Stimulated activated CD8-positive, alpha-beta memory T cell treated with anti-CD3 and anti-CD28 coated beads, Interleukin-4, amount 100 ng/mL, for 48 hours (primary cell): ENCODE measurements around the gene NOSTRIN.
A peak's percentile ranks its signal among the peaks of the same experiment; 100 is the strongest.
"Not testable (repeated sequence)": the region's sequence is repeated elsewhere in the genome, so short reads cannot be mapped to it uniquely, and the experiment has no call there.

Source experiments
- DNase-seq: peaks from one replicate; pipeline ENCODE4 v3.0.0-alpha.2; 2020

NOSTRIN gene, protein sequence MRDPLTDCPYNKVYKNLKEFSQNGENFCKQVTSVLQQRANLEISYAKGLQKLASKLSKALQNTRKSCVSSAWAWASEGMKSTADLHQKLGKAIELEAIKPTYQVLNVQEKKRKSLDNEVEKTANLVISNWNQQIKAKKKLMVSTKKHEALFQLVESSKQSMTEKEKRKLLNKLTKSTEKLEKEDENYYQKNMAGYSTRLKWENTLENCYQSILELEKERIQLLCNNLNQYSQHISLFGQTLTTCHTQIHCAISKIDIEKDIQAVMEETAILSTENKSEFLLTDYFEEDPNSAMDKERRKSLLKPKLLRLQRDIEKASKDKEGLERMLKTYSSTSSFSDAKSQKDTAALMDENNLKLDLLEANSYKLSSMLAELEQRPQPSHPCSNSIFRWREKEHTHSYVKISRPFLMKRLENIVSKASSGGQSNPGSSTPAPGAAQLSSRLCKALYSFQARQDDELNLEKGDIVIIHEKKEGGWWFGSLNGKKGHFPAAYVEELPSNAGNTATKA

DNA sequence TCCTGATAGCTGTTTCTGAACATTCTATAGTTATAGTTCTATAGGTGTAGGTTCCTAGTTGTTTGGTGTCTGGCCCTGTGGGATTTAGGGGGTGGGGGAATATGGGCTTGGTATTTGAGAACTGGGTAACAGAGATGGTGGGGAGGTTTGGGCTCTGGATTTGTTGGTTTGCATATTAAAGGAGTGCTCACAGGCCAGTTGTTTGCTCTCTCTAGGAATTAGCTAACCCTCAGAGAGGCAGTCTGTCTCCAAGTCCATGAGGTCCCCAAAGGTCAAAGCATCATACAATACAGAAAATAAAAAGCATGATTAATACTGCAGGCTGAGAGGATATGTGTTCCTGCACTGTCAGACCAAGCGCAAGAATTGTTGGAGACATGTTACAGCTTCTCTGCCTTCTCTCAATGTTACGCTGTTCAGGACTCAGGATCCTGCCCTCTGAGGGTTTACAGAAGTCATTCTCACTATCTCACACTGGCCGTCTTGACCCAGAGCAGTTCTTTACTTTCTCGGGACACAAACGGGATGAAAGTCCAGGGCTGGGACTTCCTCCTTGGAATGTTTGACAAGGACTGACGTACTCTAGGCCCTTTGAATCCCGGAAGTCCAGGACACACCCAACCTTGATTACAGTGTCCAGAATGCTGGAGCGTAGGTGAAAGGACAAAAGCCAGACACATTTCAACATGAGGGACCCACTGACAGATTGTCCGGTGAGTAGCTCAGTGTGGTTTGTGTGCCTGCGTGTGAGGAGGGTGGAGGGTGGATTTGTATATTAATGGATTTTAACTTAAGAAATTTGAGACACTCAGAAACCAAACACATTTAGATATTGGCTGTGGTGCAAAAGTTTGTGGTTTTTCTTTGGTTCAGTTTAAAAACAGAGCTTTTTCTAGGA is at the start of gene NOSTRIN:
Gene NOSTRIN, plus strand, starts transcription at position 677 of the 898 bp plus-strand sequence. Its CDS starts 10 bp downstream, at position 687.
- no peak for DNase-seq

DNA sequence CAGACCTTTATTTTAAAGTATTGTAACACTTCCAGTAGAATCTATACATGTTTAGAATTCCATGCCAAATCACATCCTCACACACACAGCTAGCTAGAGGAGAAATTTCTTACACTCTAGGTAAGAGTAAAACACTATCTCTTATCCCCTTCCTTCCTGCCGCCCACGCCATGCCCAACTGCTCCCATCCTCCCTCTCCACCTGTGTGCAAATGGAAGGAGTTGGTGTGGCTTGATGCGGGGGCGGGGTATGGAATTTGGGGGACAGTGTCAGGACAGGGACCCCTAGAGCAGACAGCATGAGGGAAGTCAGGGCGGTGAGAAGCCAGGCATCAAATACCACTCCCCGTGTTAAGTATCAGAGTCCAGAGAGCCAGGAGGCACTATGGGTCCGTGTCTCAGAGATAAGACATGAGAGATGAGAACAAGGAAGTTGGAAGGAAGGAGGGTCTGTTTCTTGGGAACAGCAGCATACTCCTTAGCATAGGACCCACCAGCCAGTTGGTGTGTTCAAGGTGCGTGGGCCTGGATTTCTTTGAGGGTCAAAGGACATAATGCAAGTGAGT is 48.6 kb upstream of the NOSTRIN start:
- DNase-seq: no peak

DNA sequence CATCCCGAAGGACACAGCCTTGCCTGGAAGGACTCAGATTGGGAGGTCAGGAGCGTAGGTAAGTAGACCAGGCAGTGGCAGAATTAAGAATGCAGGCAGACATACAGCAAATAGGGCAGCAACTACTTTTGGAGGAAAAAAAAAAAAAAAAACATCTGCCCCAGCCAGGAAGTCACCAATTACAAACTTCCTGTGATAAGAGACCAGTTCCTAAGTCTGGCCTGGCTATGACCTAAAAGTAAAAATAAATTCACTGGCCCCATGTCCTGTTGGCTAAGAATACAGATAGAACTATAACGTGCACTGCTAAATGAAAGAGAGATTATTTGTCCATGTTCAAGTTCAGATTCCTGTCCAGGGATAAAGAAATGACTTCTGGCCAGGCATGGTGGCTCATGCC is 45.2 kb upstream of the NOSTRIN start:
- DNase-seq: no peak

DNA sequence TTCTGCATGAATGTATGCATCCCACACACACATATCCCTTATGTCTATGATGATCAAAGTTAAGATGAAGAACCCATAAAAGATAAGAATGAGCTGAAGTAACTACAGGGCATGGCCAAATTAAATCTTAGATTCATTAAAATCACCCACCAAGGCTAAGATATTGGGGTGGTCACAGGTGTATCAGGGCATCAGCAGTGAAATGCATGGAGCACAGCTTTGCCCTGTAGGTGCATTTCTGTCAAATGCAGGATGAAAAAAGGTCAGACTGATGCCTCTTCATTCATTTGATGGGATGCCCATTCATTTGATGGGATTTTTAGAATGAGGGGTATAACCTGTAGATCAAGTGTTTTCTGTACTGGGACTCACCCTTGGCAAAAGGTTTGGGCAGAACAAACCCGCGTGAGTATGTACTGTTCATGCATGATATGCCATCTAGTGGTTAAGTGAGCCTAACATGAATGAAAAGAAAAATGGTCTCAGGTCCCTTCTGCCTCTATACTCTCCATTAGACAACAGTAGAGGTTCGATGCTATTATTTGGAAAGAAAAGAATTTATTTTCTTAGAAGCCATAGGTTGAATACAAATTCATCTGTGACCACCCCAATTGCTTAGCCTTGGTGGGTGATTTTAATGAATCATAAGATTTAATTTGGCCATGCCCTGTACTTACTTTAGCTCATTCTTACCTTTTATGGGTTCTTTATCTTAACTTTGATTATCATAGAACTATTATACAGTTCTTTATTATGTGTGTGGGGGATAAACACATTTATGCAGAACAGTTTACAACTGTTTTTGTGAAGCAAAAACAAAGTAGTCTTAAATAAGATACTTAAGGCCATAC is 43.2 kb upstream of the NOSTRIN start:
- DNase-seq: no peak

DNA sequence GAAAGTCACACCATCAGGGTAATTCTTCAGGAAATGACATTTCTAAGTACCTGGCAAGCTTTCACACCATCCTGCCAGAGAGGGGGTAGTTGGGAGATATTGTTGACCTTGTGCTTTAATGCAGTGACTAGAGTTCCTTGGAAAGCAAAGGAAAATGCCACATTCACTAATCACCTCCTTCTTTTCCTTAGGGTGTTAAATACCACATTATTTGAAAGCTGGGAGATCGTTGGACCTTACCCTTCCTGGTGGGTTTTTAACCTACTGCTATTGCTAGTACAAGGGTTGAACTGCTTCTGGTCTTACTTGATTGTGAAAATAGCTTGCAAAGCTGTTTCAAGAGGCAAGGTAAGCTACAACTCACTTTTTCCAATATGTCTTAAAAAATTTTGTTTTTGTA is 37.0 kb upstream of the NOSTRIN start:
- DNase-seq: no peak

DNA sequence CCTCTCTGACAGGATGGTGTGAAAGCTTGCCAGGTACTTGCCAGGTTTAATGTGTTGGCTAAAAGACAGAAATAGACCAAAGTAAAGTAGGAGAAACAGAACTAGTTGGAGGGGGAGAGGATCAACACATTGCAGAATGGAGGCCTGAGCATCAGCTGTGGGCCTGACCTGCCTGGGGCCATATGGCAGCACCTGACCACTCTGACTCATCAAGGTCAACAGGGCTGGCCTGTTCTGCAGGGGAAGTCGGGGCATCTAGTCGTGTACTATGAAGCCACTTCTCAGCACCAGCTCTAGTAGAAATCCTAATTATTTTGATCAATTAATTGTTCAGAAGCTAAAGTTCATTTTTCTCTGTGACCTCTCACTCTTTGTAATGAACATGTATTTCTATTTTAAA is 35.8 kb upstream of the NOSTRIN start:
- DNase-seq: no peak

DNA sequence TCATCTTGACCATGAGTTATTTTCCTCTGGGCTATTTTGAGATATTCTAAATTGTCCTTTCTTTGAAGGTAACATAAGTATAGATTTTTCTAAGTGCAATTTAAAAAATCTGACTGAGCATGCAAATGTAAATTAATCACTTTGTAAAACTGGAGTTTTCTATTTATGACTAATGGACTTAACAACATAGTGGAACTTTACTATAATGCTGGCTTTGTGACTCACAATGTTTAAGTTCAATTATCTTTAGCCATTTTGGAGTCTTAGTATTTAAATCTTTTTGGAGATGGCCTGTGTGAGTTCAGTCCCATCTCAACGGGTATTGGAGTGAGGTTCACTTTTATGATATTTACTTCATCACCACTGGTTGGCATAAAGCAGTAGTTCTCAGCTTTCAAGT is 35.2 kb upstream of the NOSTRIN start:
- no peak for DNase-seq

DNA sequence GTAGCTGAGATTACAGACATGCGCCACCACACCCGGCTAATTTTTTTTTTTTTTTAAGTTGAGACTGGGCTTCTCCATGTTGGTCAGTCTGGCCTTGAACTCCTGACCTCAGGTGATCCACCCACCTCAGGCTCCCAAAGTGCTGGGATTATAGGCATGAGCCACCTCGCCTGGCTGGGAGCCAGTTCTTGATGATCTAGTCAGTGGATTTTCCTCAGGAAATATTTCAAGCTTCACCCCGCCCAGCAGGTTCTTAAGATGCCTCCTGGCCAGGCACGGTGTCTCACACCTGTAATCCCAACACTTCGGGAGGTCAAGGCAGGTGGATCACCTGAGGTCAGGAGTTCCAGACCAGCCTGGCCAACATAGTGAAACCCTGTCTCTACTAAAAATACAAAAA is 34.1 kb upstream of the NOSTRIN start:
- DNase-seq: not testable (repeated sequence)

DNA sequence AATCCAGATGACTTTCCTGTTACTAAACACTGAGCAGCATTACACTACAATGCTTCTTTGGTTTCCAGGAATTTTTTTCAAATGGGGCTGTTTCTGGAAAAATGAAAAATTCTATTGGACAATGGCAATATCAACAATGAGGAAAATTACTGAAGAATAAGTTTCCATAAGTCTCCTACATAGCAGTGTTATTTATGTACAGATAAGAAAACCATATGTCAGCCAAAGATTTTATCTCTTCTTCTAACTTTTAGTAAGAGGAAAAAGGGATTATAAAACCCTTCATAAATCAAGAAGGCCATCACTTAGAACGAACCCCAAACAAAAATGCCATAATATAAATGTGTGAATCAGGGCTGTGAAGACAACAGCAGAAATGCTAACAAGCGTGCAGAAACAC is 31.6 kb upstream of the NOSTRIN start:
- no peak for DNase-seq

DNA sequence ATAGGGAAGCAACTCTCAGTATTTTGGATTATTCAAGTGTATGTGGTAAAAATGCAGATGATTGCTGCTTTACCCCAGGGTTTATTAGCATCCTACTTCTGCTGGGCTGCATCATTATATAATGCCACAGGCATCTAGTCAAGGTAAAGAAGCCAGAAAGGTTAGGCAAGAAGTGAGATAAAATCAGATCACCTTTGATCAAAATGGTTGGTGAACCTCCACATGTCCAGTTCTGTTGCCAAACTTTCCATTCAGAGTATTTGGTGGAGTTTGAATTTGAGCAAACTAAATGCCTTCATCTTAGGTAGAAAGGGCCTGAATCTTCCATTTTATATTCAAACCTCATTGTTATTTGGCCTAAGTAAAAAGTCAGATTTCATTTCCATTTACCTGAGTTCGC is 29.7 kb upstream of the NOSTRIN start:
- DNase-seq: no peak

DNA sequence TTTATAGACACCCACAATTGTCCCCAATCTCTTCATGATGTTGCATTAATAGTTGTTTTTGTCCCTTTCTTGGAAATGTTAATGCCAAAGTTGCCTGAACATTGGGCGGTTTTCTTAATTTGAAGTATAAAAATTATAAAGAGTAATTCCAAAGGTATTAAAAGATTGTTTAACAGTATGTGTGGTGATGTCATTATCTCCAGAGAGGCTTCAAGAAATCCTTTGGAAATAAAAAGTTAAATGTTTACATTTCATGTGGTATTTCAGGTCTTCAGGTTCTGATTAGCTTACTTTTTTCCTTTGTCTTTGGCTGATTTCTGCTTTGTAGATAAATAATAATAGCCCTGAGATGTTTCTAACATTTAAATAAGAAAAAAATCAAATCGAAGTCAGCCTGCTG is 29.3 kb upstream of the NOSTRIN start:
- DNase-seq: no peak

DNA sequence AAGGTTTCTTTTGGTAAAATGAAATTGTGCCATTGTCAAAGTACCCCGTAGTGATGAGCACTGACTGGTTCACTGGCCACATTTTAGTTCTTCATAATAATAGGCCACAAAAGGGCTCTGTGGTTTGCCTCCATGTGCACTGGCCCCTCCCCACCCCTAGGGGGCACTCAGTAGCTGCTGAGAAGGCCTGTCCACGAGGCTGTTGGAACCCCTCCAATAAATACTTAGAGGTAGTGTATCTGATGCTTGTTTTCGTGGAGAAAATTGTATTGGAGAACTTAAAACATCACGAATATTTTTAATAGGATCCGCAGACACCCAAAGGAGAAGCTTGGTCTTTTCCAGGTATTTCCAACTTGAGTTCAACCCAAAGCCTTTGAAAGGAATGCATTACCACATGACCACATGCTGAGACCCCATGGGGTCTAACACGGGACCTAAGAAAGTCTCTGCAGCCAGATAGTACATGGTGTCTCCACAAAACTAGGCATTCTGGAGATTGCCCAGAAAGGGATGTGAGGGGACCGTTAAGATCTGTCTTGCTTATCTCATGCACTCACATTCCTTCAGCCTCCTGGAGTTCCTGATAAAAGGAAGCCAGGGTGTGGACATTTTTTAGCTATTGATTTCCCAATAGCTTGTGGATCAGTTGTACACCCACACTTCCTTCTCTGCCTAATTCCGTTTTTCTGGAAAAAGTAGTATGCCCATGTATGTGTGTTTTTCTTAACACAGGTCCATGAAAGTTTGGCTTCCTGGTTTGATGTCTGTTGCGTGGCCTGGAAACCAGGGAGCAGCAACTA is 28.5 kb upstream of the NOSTRIN start:
- peak; percentile 55 for DNase-seq

DNA sequence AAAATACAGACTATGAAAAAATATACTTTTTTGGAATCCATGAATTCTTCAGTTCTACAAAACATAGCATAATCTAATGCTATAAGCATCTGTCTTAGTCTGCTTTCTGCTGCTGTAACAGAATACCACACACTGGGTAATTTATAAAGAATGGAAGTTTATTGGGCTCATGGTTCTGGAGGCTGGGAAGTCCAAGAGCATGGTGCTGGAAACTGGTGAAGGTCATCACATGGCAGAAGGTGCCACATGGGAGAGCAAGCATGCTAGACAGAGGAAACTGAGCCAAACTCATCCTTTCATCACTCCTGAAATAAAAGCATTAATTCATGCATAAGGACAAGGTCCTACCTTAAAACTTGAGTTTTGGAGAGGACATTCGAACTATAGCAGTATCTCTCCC is 26.6 kb upstream of the NOSTRIN start:
- DNase-seq: no peak

DNA sequence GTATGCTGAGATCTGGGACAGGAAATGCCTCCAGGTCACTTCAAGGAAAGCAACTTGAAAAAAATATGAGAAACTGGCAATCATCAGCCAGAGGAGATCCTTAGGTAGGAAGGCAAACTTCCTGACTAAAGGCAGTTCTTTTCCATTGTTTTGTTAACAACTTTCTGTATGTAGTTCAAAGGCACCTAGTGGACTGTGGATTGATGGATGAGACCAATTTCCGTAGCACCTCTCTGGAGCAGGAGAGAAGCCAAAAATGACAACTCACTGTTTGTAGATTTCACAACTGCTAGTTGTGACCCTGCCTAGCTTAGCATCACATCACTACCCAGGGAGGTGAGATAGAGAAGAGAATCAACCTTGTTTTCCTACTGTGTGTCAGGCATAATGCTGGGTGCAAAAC is 21.8 kb upstream of the NOSTRIN start:
- DNase-seq: no peak

DNA sequence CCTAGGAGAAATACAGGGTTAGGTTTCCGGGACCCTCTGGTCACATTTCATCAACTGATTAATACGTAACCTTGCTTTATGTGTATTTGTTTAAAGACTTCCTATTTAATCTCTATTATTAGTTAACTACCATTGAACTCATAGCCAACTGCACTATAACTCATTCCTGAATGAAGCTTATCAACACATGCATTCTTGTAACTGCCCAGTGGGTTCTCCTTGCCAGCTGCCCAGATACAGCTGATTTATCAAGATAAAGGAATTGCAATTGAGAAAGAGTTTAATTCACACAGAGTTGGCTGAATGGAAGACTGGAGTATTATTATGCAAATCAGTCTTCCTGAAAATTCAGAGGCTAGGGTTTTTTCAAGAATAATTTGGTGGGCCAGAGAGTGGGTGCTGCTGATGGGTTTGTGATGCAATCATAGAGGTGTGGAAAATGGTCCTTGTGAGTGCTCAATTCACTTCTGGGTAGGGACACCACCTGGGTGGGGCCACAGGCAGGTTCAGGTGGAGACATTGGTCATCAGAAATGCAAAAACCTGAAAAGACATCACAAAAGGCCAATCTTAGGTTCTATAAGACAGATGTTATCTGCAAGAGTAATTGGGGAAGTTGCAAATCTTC is 21.1 kb upstream of the NOSTRIN start:
- DNase-seq: no peak

DNA sequence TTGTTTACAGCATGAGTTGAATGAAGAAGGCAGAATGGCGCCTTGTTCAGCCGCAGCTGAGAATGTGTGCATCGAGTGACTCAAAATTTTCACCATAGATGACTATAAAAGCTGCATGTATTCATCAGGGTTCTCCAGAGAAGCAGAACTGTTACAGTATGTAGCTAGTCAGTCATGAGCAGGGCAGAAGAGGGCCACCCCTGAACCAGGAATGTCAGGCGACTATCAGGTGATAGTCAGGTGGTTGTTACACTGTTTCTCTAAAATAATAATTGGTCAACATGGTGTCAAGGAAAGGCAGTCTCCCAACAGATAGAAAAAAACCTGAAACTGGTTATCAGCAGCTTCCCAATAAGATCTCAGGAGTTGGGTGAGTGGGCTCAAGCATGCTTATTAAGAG is 20.2 kb upstream of the NOSTRIN start:
- DNase-seq: no peak

DNA sequence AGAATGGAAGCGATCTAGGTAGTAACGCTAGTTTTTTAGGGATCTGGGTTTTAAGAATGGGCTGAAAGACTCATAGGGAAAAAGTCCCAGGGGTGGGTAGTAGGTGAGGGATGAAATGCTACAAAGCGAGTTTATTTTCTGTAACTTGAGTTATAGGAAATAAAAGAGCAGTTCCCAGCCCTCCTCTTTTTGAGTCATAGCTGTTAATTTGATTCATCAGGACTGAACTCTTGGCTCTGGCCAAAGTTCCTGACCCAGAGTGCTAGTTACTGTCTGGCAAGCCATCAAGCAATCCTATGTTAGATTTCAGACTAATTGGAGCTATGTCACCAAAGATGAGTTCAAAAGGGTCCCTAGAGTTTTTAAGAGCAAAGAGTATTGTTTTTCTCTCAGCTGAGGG is 17.4 kb upstream of the NOSTRIN start:
- no peak for DNase-seq

DNA sequence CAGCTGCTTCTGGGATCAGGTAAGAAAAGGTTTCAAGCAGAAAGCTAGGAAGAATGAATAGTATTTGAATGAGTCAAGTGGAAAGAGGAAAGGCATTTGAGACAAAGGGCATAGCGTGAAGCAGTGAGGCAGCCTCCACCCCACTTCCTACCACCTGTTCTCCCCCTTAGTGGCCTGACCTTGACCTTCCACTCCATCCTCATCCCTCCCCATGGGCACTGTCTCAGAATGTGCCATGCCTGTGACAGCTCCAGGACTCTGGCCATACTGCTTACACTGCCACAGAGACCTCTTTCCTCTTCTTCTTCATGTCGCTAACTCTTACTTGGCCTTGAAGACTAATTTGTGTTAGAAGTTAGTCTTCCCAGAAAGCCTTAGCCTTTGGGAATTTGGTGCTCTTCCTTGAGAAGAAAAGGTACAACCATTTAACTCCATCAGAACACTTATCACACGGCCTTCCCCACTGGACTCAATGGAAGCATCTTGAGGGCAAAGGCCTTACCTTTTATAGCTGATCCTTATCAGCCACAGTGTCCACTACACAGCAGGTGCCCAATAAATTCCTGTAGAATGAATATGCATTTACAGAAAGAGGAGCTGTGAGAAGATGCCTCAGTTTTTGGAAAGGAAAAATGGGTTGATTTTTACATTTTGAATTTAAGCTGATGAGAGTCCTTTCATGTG is 15.2 kb upstream of the NOSTRIN start:
- DNase-seq: no peak

DNA sequence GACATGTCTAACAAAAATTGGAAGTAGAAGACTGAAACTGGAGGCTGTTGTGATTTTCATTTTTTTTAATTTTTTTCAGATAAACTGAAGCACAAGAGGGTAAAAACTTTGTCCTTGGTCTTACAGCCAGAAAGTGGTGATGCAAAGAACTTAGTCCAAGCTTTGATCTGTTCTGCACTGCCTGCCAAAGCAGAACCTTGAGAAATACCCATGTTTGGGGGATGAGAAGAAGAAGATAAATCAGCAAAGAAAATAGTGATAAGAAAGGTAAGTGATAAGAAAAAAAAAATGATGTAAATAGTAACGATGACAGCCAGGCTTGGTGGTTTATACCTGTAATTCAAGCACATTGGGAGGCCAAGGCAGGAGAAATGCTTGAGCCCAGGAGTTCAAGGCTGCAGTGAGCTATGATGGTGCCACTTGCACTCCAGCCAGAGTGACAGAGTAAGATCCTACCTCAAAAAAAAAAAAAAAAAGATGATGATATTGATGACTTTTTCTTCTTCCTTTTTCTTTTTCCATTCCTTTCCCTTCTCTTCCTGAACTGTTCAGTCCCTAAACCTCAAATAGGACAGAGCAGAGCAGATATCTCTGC is 14.6 kb upstream of the NOSTRIN start:
- no peak for DNase-seq

DNA sequence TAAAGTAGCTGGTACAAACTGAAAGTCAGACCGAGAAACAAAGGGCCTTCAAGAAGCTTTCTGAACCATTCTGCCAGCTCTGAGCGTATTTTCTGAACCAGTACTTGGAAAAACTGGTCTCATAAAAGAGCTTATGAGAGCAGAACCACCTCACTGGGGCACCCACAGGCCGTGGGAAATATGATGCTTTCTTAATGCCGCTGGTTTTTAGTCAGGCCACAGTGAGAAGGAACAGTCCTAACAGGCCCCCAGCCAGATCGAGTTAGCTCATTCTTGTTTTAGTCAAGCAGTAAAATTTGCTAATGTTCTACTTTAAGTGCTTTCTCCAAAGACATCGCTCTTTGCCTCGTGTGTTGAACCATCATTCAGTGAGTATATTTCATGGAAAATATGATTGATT is 12.7 kb upstream of the NOSTRIN start:
- DNase-seq: no peak
